Thyroid gland (tissue), 4 donors: ENCODE results near the gene DIO3. TPM values are rescaled to one million over a fixed set of nuclear protein-coding genes. Genes with fewer than 3 reads are reported as not detected.
"Not testable (repeated sequence)": the region's sequence is repeated elsewhere in the genome, so short reads cannot be mapped to it uniquely, and the experiment has no call there.

Experiments used
- DNase-seq, 2 donors: peaks; one replicate each; pipeline ENCODE4 v3.0.0-alpha.2; 2019
- H3K27ac ChIP-seq, 3 donors: fragments of 200-600 bp; sonication (generic); 1 replicate in 2 of 3; 2 replicates in 1 of 3; pipeline ENCODE4 v1.5.1; 2016 to 2019; ENCODE audit warnings: mild to moderate bottlenecking in 1 of 3, moderate library complexity in 1 of 3
- H3K27me3 ChIP-seq: fragments of 200-600 bp; sonication (generic); one replicate; pipeline ENCODE4 v1.5.1; 2019
- H3K36me3 ChIP-seq, 2 donors: fragments of 200-600 bp; sonication (generic); one replicate each; pipeline ENCODE4 v1.5.1; 2016 to 2019
- H3K4me1 ChIP-seq, 2 donors: fragments of 200-600 bp; sonication (generic); one replicate each; pipeline ENCODE4 v1.5.1; 2017 to 2019
- H3K4me3 ChIP-seq, 3 donors: fragments of 200-600 bp; sonication (generic); replicated peaks in 1 of 3; 1 replicate in 2 of 3; 2 replicates in 1 of 3; pipeline ENCODE4 v1.5.1; 2016; ENCODE audit warnings: mild to moderate bottlenecking in 1 of 3
- H3K9me3 ChIP-seq: fragments of 200-600 bp; sonication (generic); one replicate; pipeline ENCODE4 v1.5.1; 2017
- POLR2A ChIP-seq, 2 donors: fragments of 450-650 bp; IDR thresholded peaks; one replicate each; pipeline ENCODE4 v1.6.1; 2017; ENCODE audit warnings: antibody characterized with exemption in 2 of 2, mild to moderate bottlenecking in 2 of 2, moderate library complexity in 1 of 2
- whole genome bisulfite sequencing, 2 donors: methylation state at CpG; one replicate each; pipeline ENCODE4 v1.1.5; 2017; 5-methylcytosine and 5-hydroxymethylcytosine counted together
- intact Hi-C: fragments of 100-400 bp; cut with DNase I; formaldehyde crosslinking; loops from one replicate; pipeline ENCODE4 v1.15.1; 2023
- total RNA-seq, 4 donors: library from RNA; depleted of rRNA; stranded (reverse); fragments of >200 nt; gene quantifications; one replicate each; pipeline ENCODE4 v1.2.3, GENCODE V29; 2016
- TF ChIP-seq, protein P1 (sequence below), 6 experiments: fragments of 200-600 bp in 3 of 6; fragments of 450-650 bp in 3 of 6; sonication (generic) in 3 of 6; IDR thresholded peaks; one replicate each; pipeline ENCODE4 v1.5.1; 2016 to 2019; ENCODE audit warnings: antibody characterized with exemption in 6 of 6, mild to moderate bottlenecking in 2 of 6, inconsistent platforms in 1 of 6, moderate library complexity in 1 of 6

DIO3 gene
- total RNA-seq, 4 donors from 2014 or later, result 7.0 to 10.7 (median 7.6) TPM

DNA sequence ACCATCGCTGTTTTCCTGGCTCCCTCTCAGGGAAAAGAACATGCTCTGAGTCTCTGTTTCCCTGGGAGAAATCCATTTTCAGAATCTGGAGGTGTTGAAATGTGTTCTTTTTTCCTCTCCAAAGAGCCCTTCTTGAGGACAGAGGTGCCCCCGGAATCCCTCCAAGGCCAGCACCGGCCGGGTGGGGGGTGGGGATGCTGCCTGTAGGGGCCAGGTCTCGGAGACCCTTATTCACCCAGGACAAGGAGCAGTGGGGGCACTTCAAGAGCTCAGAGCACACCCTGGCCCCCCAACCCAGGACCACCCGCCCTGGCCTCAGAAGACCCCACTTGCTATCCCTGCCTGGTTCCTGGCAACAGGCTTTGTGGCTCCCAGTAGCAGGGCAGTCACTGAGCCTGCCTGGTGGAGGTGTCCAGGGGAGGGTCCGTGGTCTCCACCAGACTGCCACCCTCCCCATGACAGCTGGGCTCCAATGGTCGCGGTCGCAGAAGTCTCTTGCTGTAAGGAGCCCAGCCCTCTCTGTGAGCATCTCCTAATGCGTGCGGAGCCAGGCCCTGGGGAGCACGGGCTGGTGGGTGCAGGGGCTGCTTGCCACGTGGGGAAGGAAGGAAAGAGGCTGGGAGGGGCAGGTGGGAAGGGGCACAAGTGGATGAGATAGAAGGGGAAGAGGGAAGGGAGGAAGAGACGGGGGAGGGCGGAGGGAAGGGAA, 13.2 kb upstream of the DIO3 start:
- Histone ChIP-seq H3K4me3 (no peak overlapping the region), H3K27ac (no peak overlapping the region), H3K9me3 (no peaks in the 10 kb centered on the region), H3K36me3 (no peaks in the 10 kb centered on the region), H3K27me3 (no peaks in the 10 kb centered on the region), H3K4me1 (no peaks in the 10 kb centered on the region)
- intact Hi-C loops, result no loop called here
- 47 to 61% methylated on average over 13 to 15 of the region's 16 CpGs for WGBS, 2 donors
- no peak for DNase-seq
- TF ChIP-seq, protein P1, sequence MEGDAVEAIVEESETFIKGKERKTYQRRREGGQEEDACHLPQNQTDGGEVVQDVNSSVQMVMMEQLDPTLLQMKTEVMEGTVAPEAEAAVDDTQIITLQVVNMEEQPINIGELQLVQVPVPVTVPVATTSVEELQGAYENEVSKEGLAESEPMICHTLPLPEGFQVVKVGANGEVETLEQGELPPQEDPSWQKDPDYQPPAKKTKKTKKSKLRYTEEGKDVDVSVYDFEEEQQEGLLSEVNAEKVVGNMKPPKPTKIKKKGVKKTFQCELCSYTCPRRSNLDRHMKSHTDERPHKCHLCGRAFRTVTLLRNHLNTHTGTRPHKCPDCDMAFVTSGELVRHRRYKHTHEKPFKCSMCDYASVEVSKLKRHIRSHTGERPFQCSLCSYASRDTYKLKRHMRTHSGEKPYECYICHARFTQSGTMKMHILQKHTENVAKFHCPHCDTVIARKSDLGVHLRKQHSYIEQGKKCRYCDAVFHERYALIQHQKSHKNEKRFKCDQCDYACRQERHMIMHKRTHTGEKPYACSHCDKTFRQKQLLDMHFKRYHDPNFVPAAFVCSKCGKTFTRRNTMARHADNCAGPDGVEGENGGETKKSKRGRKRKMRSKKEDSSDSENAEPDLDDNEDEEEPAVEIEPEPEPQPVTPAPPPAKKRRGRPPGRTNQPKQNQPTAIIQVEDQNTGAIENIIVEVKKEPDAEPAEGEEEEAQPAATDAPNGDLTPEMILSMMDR (IDR thresholded peaks at IDR 0.05), result no peak
- TF ChIP-seq POLR2A (IDR thresholded peaks at IDR 0.05), result no peak

DNA sequence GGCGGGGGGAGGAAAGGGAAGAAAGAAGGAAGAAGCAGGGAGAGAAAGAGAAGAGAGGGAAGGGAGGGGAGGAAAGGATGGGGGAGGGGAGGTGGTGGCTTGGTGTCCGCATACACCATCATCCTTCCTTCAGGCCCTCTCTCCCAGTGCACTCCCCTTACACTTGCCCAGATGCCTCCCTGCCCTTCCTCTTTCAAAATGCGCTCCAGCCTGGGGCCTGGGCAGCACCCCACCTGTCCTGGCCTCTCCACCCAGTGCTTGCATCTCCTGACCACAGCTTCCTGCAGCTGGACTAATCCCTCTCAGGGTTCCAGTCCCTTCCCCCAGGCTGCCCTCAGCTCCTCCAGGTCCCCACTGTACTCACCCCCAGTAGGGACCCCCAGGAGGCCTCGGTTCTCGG, 12.6 kb upstream of the DIO3 start:
- Histone ChIP-seq H3K36me3 (no peaks in the 10 kb centered on the region), H3K4me1 (no peaks in the 10 kb centered on the region), H3K27me3 (no peaks in the 10 kb centered on the region), H3K9me3 (no peaks in the 10 kb centered on the region), H3K4me3 (no peak overlapping the region), H3K27ac (no peak overlapping the region)
- no peak for TF ChIP-seq POLR2A (IDR thresholded peaks at IDR 0.05)
- TF ChIP-seq, protein P1 (IDR thresholded peaks at IDR 0.05), result no peak
- no peak for DNase-seq
- WGBS, 2 donors, result 74 to 77% methylated on average over 5 of the region's 5 CpGs
- intact Hi-C loops, result no loop called here

DNA sequence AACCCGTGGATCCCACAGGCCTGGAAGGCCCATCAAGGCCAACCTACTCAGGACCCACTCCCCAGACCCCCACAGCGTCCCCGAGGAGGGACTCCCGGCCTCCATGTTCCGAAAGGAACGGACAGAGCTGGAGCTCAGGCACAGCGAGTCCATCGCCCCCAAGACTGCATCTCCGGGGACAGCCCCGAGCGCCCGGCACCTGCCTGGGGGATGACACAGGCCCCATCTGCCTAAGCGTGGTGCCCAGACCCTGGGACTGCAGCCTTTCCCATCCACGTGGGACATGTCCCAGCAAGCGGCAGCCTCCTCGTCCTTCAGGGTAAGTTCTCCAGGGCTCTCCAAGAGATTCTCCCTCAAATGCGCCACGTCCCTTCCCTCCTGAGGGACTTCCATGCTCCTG, 12.1 kb upstream of the DIO3 start:
- Histone ChIP-seq H3K4me1 (no peaks in the 10 kb centered on the region), H3K9me3 (no peaks in the 10 kb centered on the region), H3K36me3 (no peaks in the 10 kb centered on the region), H3K27me3 (no peaks in the 10 kb centered on the region), H3K27ac (no peak overlapping the region), H3K4me3 (no peak overlapping the region)
- WGBS, 2 donors, result 91% methylated on average over 18 of the region's 18 CpGs; no CpG with 5 or more reads in 1 of the 2 donors
- TF ChIP-seq, protein P1 (IDR thresholded peaks at IDR 0.05), result no peak
- no peak for TF ChIP-seq POLR2A (IDR thresholded peaks at IDR 0.05)
- intact Hi-C loops, result no loop called here
- DNase-seq, result no peak

DNA sequence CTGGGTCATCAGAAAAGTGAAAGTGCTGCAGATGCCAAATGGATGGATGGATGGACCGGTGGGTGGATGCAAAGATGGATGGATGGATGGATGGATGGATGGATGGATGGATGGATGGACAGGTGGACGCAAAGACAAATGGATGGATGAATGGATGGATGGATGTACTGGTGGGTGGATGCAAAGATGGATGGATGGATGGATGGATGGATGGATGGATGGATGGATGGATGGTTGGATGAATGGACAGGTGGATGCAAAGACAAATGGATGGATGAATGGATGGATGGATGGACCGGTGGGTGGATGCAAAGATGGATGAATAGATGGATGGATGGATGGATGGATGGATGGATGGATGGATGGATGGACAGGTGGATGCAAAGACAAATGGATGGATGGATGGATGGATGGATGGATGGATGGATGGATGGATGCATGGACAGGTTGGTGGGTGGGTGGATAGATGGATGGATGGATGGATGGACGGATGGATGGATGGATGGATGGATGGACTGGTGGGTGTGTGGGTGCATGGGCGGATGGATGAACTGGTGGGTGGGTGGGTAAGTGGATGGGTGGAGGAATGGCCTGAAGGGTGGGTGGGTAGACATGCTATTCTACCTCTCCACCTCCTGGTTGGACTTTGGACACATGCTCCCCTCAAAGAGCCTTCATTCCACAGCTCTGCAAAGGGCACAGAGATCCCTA, 10.9 kb upstream of the DIO3 start:
- H3K4me3 ChIP-seq, H3K9me3 ChIP-seq, H3K36me3 ChIP-seq, H3K4me1 ChIP-seq, DNase-seq, H3K27me3 ChIP-seq, intact Hi-C loops, H3K27ac ChIP-seq: not testable (repeated sequence)
- 79 to 88% methylated on average over 5 of the region's 5 CpGs for WGBS, 2 donors

DNA sequence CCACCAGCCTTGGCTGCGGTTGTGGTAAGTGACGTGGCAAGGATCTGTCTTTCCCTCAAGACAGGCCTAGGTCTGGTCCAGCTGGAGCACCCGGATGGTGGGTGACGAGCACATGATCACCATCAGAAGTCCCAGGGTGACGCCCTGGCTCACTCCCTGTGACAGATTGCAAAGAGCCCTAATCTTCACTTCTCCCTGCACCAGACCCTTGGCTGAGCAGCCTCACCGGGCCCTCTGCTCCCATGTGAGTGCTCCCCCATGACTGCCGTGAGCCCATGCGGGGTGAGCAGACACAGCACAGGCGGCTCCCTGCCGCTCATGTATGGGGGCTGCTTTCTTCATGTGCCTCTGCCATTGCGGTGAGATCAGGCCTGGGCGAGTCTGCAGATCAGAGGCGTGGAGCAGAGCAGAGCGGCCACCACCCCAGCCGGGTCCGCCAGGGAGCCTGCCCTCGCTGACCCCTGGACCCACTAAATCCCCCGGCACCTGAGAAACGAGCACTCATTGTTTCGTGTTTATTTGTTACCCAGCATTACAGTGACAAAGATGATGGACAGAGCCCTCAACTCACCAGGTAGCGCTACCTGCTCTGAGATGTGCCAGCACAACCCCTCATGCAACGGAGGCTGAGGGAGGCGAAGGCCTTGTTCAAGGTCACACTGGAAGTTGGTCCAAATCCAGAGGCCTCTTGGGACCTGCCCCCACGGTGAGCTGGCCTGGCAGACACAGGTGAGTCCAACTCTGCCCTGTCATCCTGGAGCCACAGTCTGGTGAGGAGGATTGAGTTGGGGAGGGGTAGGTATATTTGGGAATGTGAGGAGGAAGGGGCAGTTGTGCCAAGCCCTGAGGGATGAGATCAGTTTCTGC, 9.3 kb upstream of the DIO3 start:
- TF ChIP-seq POLR2A (IDR thresholded peaks at IDR 0.05), result no peak
- TF ChIP-seq, protein P1 (IDR thresholded peaks at IDR 0.05), result no peak
- Histone ChIP-seq H3K4me3 (no peak overlapping the region), H3K4me1 (no peaks in the 10 kb centered on the region), H3K36me3 (no peaks in the 10 kb centered on the region), H3K27ac (no peak overlapping the region), H3K27me3 (no peaks in the 10 kb centered on the region), H3K9me3 (no peaks in the 10 kb centered on the region)
- WGBS, 2 donors, result 75 to 88% methylated on average over 13 to 22 of the region's 24 CpGs
- intact Hi-C loops, result no loop called here
- no peak for DNase-seq
